Trophoblast cell (in vitro differentiated cells and primary cell): ENCODE data around the gene CT47A1.

ENCODE experiments used
- DNase-seq, 2 donors: peaks; one replicate each; pipeline ENCODE4 v3.0.0-alpha.2; 2016
- H2AFZ ChIP-seq: 2 replicates; pipeline ENCODE4 v1.6.1; 2013; ENCODE audit warnings: low read length, moderate library complexity, mild to moderate bottlenecking; ENCODE audit not compliant: insufficient read depth, poor library complexity
- H2AK5ac ChIP-seq: 2 replicates; pipeline ENCODE4 v1.6.1; 2013; ENCODE audit warnings: mild to moderate bottlenecking, low read length
- H2BK120ac ChIP-seq: 2 replicates; pipeline ENCODE4 v1.6.1; 2013; ENCODE audit warnings: low read length, mild to moderate bottlenecking, moderate library complexity; ENCODE audit not compliant: insufficient read depth, poor library complexity
- H2BK12ac ChIP-seq: 2 replicates; pipeline ENCODE4 v1.6.1; 2013; ENCODE audit warnings: mild to moderate bottlenecking, low read length, moderate library complexity
- H2BK5ac ChIP-seq: 2 replicates; pipeline ENCODE4 v1.6.1; 2013; ENCODE audit warnings: low read length, low read depth, moderate library complexity, mild to moderate bottlenecking; ENCODE audit not compliant: poor library complexity
- H3K14ac ChIP-seq: 2 replicates; pipeline ENCODE4 v1.6.1; 2013; ENCODE audit warnings: mild to moderate bottlenecking, low read length
- H3K18ac ChIP-seq: 2 replicates; pipeline ENCODE4 v1.6.1; 2013; ENCODE audit warnings: mild to moderate bottlenecking, low read length
- H3K23ac ChIP-seq: 2 replicates; pipeline ENCODE4 v1.6.1; 2013; ENCODE audit warnings: low read length
- H3K27ac ChIP-seq: 2 replicates; pipeline ENCODE4 v1.5.1; 2013; ENCODE audit warnings: low read depth, mild to moderate bottlenecking, inconsistent platforms, low read length, moderate library complexity
- H3K27me3 ChIP-seq: 2 replicates; pipeline ENCODE4 v1.6.1; 2013; ENCODE audit warnings: inconsistent platforms, mild to moderate bottlenecking, low read length, moderate library complexity; ENCODE audit not compliant: insufficient read depth
- H3K36me3 ChIP-seq, 2 experiments: 1 replicate in 1 of 2; 2 replicates in 1 of 2; pipeline ENCODE4 v1.6.1; 2013; ENCODE audit warnings: low read length in 2 of 2, mild to moderate bottlenecking in 2 of 2, moderate library complexity in 1 of 2; ENCODE audit not compliant: insufficient read depth in 2 of 2, control insufficient read depth in 1 of 2
- H3K4ac ChIP-seq: 2 replicates; pipeline ENCODE4 v1.6.1; 2013; ENCODE audit warnings: low read depth, mild to moderate bottlenecking, low read length, moderate library complexity
- H3K4me1 ChIP-seq, 2 experiments: 1 replicate in 1 of 2; 2 replicates in 1 of 2; pipeline ENCODE4 v1.6.1; 2013; ENCODE audit warnings: low read length in 2 of 2, mild to moderate bottlenecking in 2 of 2, moderate library complexity in 1 of 2; ENCODE audit not compliant: insufficient read depth in 2 of 2, control insufficient read depth in 1 of 2
- H3K4me2 ChIP-seq: 2 replicates; pipeline ENCODE4 v1.6.1; 2013; ENCODE audit warnings: inconsistent platforms, mild to moderate bottlenecking, low read length, moderate library complexity
- H3K4me3 ChIP-seq: 2 replicates; pipeline ENCODE4 v1.5.1; 2013; ENCODE audit warnings: mild to moderate bottlenecking, low read depth, low read length, inconsistent platforms
- H3K79me1 ChIP-seq: one replicate; pipeline ENCODE4 v1.6.1; 2013; ENCODE audit warnings: low read length
- H3K79me2 ChIP-seq: 2 replicates; pipeline ENCODE4 v1.6.1; 2013; ENCODE audit warnings: low read length, mild to moderate bottlenecking; ENCODE audit not compliant: control insufficient read depth, insufficient read depth, poor library complexity
- H3K9ac ChIP-seq: 2 replicates; pipeline ENCODE4 v1.6.1; 2013; ENCODE audit warnings: mild to moderate bottlenecking, low read length
- H3K9me3 ChIP-seq: 2 replicates; pipeline ENCODE4 v1.6.1; 2013; ENCODE audit warnings: low read depth, mild to moderate bottlenecking, control low read depth, inconsistent platforms, low read length; ENCODE audit not compliant: insufficient read depth
- H4K12ac ChIP-seq: 2 replicates; pipeline ENCODE4 v1.6.1; 2013; ENCODE audit warnings: low read depth, mild to moderate bottlenecking, low read length, moderate library complexity
- H4K8ac ChIP-seq: 2 replicates; pipeline ENCODE4 v1.6.1; 2013; ENCODE audit warnings: low read depth, mild to moderate bottlenecking, low read length, moderate library complexity
- H4K91ac ChIP-seq: one replicate; pipeline ENCODE4 v1.6.1; 2013; ENCODE audit warnings: low read depth, mild to moderate bottlenecking, low read length, moderate library complexity
- WGBS: extraction: QIAGEN DNeasy Blood & Tissue Kit; methylation state at CpG from one replicate; pipeline ENCODE4 v1.1.7; 2013; ENCODE audit warnings: missing lambda C conversion rate; ENCODE audit not compliant: insufficient read length, insufficient coverage; ENCODE audit errors: extremely low coverage; 5-methylcytosine and 5-hydroxymethylcytosine counted together

The CT47A1 gene

GRCh38 chrX:121014826-121015225 is 29.3 kb upstream of the CT47A1 start:
- H3K4ac ChIP-seq = no peak overlapping the region
- peaks cover 4 to 7% of the 10 kb centered on the region in 2 experiments for H3K4me1 ChIP-seq
- H3K14ac ChIP-seq = no peak overlapping the region
- no peaks in the 10 kb centered on the region for H3K36me3 ChIP-seq
- no peak overlapping the region for H2BK5ac ChIP-seq
- no peak overlapping the region for H2AFZ ChIP-seq
- H2BK12ac ChIP-seq = no peak overlapping the region
- no CpG with 5 or more reads among the region's 2 CpGs for WGBS
- no peak overlapping the region for H3K9ac ChIP-seq
- H3K18ac ChIP-seq = no peak overlapping the region
- no peaks in the 10 kb centered on the region for H3K79me2 ChIP-seq
- no peak overlapping the region for H2AK5ac ChIP-seq
- H4K8ac ChIP-seq = no peak overlapping the region
- no peak overlapping the region for H4K91ac ChIP-seq
- no peak overlapping the region for H4K12ac ChIP-seq
- DNase-seq = no peak
- H3K9me3 ChIP-seq = no peaks in the 10 kb centered on the region
- no peak overlapping the region for H3K4me3 ChIP-seq
- peak overlapping the region; percentile 51 for H2BK120ac ChIP-seq
- no peaks in the 10 kb centered on the region for H3K79me1 ChIP-seq
- H3K27me3 ChIP-seq = no peaks in the 10 kb centered on the region
- H3K23ac ChIP-seq = no peak overlapping the region
- H3K4me2 ChIP-seq = no peak overlapping the region
- no peak overlapping the region for H3K27ac ChIP-seq

DNA sequence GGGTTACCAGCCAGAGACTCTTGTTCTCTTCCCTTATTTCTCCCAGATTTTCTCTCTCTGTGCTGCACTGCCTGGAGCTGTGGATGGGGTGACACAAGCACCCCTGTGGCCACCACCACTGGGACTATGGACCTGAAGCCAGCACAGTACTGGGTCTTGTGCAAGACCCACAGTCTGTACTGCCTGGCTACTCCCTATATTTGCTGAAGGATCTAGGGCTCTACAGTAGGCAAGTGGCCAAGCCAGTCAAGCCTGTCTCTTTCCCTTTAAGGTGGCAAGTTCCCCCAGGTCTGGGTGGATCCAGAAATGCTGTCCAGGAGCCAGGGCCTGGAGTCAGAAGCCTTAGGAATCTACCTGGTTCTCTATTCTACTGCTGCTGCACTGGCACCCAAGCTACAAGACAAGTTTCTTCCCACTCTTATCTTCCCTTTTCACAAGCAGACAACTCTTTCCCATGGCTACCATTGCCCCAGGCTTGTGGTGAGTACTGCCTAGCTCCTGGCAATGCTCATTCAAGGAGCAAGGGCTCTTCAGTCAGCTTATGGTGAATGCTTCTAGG is 28.4 kb upstream of the CT47A1 start:
- Histone ChIP-seq H3K23ac (no peak overlapping the region), H3K9ac (no peak overlapping the region), H4K91ac (no peak overlapping the region), H4K8ac (no peak overlapping the region), H2BK5ac (no peak overlapping the region), H3K36me3 (no peaks in the 10 kb centered on the region), H3K27me3 (no peaks in the 10 kb centered on the region), H3K79me1 (no peaks in the 10 kb centered on the region), H2AK5ac (no peak overlapping the region), H3K9me3 (no peaks in the 10 kb centered on the region), H3K4me1 (peaks cover 4 to 7% of the 10 kb centered on the region in 2 experiments), H3K27ac (no peak overlapping the region), H3K18ac (no peak overlapping the region), H4K12ac (no peak overlapping the region), H2AFZ (no peak overlapping the region), H2BK120ac (no peak overlapping the region), H3K4me2 (no peak overlapping the region), H3K14ac (no peak overlapping the region), H3K4me3 (no peak overlapping the region), H2BK12ac (no peak overlapping the region), H3K79me2 (no peaks in the 10 kb centered on the region), H3K4ac (no peak overlapping the region)
- peak; percentile 57 to 74 for DNase-seq

DNA sequence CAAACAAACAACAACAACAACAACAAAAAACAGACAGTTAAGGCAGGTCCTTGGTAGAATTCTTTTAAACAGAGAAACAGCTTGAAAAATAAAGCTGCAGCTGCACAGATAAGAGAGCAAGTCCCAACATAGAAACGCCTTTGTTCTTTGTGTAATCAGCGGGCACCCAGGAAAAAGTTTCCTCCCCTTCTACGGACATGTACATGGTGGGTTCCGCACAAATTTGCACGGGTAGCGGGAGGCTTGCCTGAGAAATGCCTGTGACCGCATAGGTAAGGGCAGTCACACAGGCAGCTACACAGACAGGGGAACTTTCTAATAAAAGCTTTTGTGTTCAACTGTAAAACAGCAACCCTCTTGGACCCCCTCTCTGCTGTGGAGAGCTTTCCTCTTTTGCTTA is 25.7 kb upstream of the CT47A1 start:
- Histone ChIP-seq H3K79me2 (no peaks in the 10 kb centered on the region), H2BK12ac (no peak overlapping the region), H3K9ac (no peak overlapping the region), H3K4me3 (no peak overlapping the region), H3K36me3 (no peaks in the 10 kb centered on the region), H3K4ac (no peak overlapping the region), H3K14ac (no peak overlapping the region), H3K79me1 (no peaks in the 10 kb centered on the region), H4K12ac (no peak overlapping the region), H2BK120ac (no peak overlapping the region), H2BK5ac (no peak overlapping the region), H4K91ac (no peak overlapping the region), H3K18ac (no peak overlapping the region), H3K9me3 (no peaks in the 10 kb centered on the region), H3K27ac (no peak overlapping the region), H3K27me3 (no peaks in the 10 kb centered on the region), H3K4me2 (no peak overlapping the region), H2AFZ (no peak overlapping the region), H2AK5ac (no peak overlapping the region), H4K8ac (no peak overlapping the region), H3K4me1 (peaks cover 4 to 7% of the 10 kb centered on the region in 2 experiments), H3K23ac (no peak overlapping the region)
- DNase-seq = no peak
- no CpG with 5 or more reads among the region's 7 CpGs for WGBS

- Histone ChIP-seq H3K9ac (no peak overlapping the region), H3K4ac (no peak overlapping the region), H3K27me3 (no peaks in the 10 kb centered on the region), H2AK5ac (no peak overlapping the region), H3K4me3 (no peak overlapping the region), H3K14ac (no peak overlapping the region), H4K12ac (no peak overlapping the region), H3K9me3 (no peaks in the 10 kb centered on the region), H2BK12ac (no peak overlapping the region), H4K91ac (no peak overlapping the region), H3K23ac (no peak overlapping the region), H2BK120ac (no peak overlapping the region), H3K79me2 (no peaks in the 10 kb centered on the region), H3K4me1 (peaks cover 4 to 7% of the 10 kb centered on the region in 2 experiments), H3K18ac (no peak overlapping the region), H3K79me1 (no peaks in the 10 kb centered on the region), H3K4me2 (no peak overlapping the region), H2AFZ (no peak overlapping the region), H4K8ac (no peak overlapping the region), H2BK5ac (no peak overlapping the region), H3K27ac (no peak overlapping the region), H3K36me3 (no peaks in the 10 kb centered on the region)
- no CpG with 5 or more reads among the region's 4 CpGs for WGBS
- DNase-seq = no peak
Observed at GRCh38 chrX:121010218-121010617, 24.7 kb upstream of the CT47A1 start.
